ENCODE data around the gene GGT1.
"Not testable (repeated sequence)": the region's sequence is repeated elsewhere in the genome, so short reads cannot be mapped to it uniquely, and the experiment has no call there.

GGT1 gene
- total RNA-seq, result 0.92 to 1.5 (median 0.96) reads per million in 3 experiments

DNA sequence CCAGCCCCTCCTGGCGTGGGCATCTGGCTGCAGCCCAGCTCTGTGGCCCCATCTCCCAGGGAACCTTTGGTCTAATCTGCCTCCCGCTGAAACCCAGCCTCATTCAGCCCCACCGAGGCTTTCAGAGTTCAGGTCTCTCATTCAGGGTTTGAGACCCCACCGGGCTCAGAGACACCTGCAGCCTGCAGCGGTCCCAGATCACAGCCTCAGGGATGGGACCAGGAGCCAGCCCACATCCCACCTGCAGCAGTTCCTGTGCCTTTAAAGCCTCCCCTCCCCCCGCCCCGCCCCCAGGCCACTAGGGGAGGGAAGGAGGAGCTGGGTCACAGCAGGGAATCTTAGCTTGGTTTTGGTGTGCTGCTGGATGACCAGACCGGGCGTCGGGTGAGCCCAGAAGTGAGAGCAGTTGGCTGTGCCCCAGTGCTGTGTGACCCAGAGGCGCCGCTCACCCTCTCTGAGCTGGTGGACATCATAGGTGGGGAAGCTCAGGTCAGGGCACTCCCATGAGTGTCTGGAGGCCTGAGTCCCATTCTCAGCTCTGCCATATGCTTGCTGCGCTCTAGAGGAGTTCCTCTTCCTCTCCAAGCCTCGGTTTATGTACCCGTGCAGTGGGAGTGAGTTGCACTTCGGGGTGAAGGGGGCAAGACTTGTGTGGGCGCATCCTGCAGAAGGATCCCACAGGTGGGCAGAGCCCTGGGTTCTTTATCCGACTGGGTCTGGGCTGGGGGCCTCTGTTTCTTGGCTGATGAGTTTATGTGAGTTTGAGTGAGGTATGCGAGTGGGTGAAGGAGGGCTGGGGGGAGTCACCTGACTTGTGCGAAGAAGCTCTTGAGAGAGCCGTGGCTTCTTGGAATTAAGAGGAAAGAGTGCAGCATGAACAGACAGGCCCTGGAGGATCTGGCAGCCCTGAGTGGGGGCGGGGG is at the start of gene GGT1:
Gene GGT1 (plus strand): TSS at position 347 of the 923 bp plus-strand sequence. CDS start 7,889 bp downstream, outside the sequence.
- DNase-seq, result not testable (repeated sequence)

GRCh38 chr22:24553597-24554312 is 49.2 kb upstream of the GGT1 start:
- no peak for DNase-seq

DNA sequence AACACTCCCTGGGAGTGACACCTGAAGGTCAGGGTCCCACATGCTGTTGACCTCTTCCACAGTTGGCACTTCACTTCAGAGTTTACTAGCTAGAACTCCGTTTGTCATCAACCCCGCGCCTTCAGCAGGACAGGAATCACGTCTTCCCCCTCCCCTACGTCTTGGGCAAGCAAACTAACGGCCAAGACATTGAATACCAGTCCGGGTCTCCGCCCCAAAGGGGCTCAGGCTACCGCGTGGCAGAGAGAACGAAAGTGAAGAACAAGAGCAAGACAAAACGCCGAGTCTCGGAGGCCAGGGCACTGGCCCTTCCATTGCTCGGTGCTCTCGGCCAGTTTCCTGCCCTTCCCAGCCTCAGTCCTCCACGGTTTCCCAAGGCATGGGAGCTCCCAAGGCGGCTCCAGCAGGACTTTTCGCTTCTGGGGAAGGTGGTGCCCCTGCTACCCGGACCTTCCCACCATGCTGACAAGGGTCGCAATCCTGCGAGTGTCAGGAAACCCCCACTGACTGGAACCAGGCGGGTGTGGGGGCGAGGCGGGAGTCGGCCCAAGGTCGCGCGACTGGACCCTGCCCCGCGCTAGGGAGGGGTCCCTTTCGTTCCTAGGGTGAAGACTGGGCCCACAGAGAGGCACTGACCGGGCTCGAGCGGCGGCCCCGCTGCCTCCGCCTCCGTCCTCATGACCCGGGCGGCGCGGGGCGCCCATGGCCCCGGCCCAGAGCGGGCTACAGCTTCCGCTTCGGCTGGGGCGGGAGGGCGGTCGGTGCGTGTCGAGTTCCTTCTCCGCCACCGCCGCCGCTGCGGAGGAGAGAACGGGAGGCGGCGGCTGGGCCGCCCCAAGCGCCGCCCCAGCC is 48.5 kb upstream of the GGT1 start, which contains the start of gene GUCD1:
Gene GUCD1 (minus strand): TSS at position 826 of the 852 bp plus-strand sequence. CDS start 147 bp downstream, at position 679.
- no peak for DNase-seq

- peak; percentile 96 for DNase-seq
Observed at GRCh38 chr22:24555165-24556039, 47.6 kb upstream of the GGT1 start, which contains the start of gene SNRPD3. SNRPD3 (plus strand) TSS chr22:24555999; CDS start chr22:24557675, 1,676 bp downstream.

- DNase-seq, result no peak
Observed at GRCh38 chr22:24559471-24559870, 43.5 kb upstream of the GGT1 start.

- DNase-seq, result no peak
Observed at GRCh38 chr22:24563246-24563645, 39.7 kb upstream of the GGT1 start.

- no peak for DNase-seq
Observed at GRCh38 chr22:24564376-24565058, 38.5 kb upstream of the GGT1 start.

- DNase-seq, result no peak
Observed at GRCh38 chr22:24565077-24565476, 37.9 kb upstream of the GGT1 start.

GRCh38 chr22:24566899-24567511 is 36.0 kb upstream of the GGT1 start:
- DNase-seq, result no peak

DNA sequence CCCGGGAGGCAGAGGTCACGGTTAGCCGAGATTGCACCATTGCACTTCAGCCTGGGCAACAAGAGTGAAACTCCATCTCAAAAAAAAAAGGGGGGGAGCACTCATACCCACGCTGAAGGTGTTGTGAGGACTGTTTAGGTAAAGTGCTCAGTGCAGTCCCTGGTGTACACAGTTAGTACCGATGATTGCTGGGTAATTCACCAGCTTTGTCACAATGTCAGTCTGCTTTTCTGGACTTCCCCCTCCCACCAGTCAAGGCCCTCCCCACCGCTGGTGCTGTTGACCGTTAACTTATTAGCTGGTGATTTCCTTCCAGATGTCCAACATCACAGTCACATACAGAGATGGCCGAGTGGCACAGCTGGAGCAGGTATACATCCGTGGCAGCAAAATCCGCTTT is 35.3 kb upstream of the GGT1 start:
- no peak for DNase-seq

DNA sequence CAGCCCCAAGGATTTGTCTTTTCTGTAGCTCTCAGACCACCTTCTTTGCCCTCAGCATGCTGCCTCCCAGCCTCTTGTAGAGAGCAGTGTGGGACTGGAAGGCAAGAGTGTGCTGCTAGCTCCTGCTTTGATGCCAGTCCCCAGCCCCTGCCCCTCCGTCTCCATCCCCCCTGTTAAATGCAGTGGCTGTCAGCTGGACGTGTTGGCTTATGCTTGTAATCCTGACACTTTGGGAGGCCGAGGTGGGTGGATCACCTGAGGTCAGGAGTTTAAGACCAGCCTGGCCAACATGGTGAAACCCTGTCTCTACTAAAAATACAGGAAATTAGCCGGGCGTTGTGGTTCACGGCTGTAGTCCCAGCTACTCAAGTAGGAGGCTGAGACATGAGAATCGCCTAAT is 31.7 kb upstream of the GGT1 start:
- no peak for DNase-seq

- no peak for DNase-seq
Observed at GRCh38 chr22:24576778-24577177, 26.2 kb upstream of the GGT1 start.

DNA sequence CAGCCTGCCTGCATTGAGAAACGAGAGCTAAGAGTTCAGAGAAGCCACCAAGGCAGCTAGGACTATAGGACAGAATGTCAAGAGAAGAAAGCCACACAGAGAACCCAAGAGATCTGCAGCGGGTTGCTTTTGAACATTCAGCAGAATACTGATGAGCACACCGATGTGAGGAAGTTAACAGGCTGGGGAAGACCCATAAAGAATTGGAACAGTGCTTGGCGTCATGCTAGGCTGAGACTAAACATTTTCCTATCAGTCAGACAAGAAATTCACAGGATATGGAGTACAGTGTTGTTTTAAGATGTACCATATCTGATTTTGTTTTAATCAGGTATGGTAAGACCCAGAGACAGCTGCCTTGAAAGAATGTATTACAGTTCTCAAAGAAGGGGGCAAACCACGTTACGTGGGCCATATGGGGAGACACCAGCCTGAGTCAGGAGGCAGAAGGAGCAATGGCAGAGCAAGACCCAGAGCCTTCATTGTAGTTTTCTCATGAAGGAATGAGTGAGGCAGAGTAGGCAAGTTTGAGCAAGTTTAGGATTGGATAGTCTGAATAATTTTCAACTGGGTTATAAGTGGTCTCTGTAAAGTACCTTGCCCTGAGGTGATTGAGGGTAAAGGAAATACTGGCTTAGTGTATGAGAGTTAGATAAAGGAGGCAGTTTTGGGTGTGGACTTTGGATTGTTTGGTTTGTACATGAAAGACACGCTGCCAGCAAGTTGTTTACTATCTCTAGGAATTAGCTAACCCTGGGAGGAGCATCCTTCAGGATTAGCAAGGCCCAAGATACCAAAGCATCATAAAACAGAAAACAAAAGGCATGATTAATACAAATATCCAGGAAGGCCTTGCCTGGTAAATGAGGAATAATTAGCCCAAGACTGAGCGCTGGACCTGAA is 24.4 kb upstream of the GGT1 start:
- DNase-seq, result no peak

DNA sequence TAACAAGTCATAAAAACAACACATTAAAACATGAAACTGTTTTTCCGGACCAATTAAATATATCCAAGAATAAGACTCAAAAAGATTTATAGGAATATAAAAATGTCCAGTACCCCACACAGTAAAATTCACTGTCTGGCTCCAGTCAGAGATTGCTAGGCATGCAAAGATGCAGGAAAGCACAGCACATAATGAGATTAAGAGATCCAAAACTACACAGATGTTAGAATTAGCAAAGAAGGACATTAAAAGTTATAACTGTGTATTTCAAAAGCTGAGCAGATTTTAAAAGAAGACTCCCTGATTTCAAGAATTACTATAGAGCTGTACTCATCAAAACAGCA is 23.8 kb upstream of the GGT1 start:
- DNase-seq, result no peak

GRCh38 chr22:24580276-24580675 is 22.7 kb upstream of the GGT1 start:
- no peak for DNase-seq

- DNase-seq, result no peak
Observed at GRCh38 chr22:24582056-24582814, 20.8 kb upstream of the GGT1 start.

- no peak for DNase-seq
Observed at GRCh38 chr22:24583221-24584165, 19.5 kb upstream of the GGT1 start.
